ENCODE measurements around the gene PDCL3. TPM values are rescaled to one million over a fixed set of nuclear protein-coding genes. Genes with fewer than 3 reads are reported as not detected.

The PDCL3 gene
- polyA plus RNA-seq, 10 donors: 30.8 to 43.2 (median 35.9) TPM

- peak in 2 of 3 donors; percentile 44 to 59 for DNase-seq
Observed at GRCh38 chr2:100606726-100607343, 44.0 kb downstream of the PDCL3 start.

- peak; percentile 35 to 86 (median 75) for DNase-seq
Observed at GRCh38 chr2:100610381-100610831, 47.6 kb downstream of the PDCL3 start.

- no peak for DNase-seq
Observed at GRCh38 chr2:100611079-100612029, 48.6 kb downstream of the PDCL3 start.

- DNase-seq: no peak
Observed at GRCh38 chr2:100612388-100613000, 49.7 kb downstream of the PDCL3 start.

- no peak for DNase-seq
Observed at GRCh38 chr2:100613719-100614118, 50.9 kb downstream of the PDCL3 start.

GRCh38 chr2:100614455-100615000, 51.7 kb downstream of the PDCL3 start:
- no peak for DNase-seq

- DNase-seq: no peak
Observed at GRCh38 chr2:100615471-100615870, 52.7 kb downstream of the PDCL3 start.

- no peak for DNase-seq
Observed at GRCh38 chr2:100615886-100616285, 53.1 kb downstream of the PDCL3 start.

- no peak for DNase-seq
Observed at GRCh38 chr2:100616841-100617390, 54.1 kb downstream of the PDCL3 start.

GRCh38 chr2:100619951-100620350, 57.2 kb downstream of the PDCL3 start:
- no peak for DNase-seq

GRCh38 chr2:100620481-100620880, 57.7 kb downstream of the PDCL3 start:
- DNase-seq: no peak

- no peak for DNase-seq
Observed at GRCh38 chr2:100621371-100621951, 58.7 kb downstream of the PDCL3 start.

GRCh38 chr2:100623033-100623715, 60.4 kb downstream of the PDCL3 start:
- DNase-seq: no peak

- no peak for DNase-seq
Observed at GRCh38 chr2:100623930-100624329, 61.1 kb downstream of the PDCL3 start.

- no peak for DNase-seq
Observed at GRCh38 chr2:100624536-100624935, 61.7 kb downstream of the PDCL3 start.

GRCh38 chr2:100625717-100626116, 62.9 kb downstream of the PDCL3 start:
- peak in 1 of 3 donors; percentile 26 for DNase-seq
